Thyroid gland (tissue), 4 donors: ENCODE measurements around the gene EMX1.

Experiments
- CTCF ChIP-seq, 6 experiments: fragments of 200-600 bp in 3 of 6; fragments of 450-650 bp in 3 of 6; sonication (generic) in 3 of 6; IDR thresholded peaks; one replicate each; pipeline ENCODE4 v1.5.1; 2016 to 2019; ENCODE audit warnings: antibody characterized with exemption in 6 of 6, mild to moderate bottlenecking in 2 of 6, inconsistent platforms in 1 of 6, moderate library complexity in 1 of 6
- POLR2A ChIP-seq, 2 donors: fragments of 450-650 bp; IDR thresholded peaks; one replicate each; pipeline ENCODE4 v1.6.1; 2017; ENCODE audit warnings: antibody characterized with exemption in 2 of 2, mild to moderate bottlenecking in 2 of 2, moderate library complexity in 1 of 2

DNA sequence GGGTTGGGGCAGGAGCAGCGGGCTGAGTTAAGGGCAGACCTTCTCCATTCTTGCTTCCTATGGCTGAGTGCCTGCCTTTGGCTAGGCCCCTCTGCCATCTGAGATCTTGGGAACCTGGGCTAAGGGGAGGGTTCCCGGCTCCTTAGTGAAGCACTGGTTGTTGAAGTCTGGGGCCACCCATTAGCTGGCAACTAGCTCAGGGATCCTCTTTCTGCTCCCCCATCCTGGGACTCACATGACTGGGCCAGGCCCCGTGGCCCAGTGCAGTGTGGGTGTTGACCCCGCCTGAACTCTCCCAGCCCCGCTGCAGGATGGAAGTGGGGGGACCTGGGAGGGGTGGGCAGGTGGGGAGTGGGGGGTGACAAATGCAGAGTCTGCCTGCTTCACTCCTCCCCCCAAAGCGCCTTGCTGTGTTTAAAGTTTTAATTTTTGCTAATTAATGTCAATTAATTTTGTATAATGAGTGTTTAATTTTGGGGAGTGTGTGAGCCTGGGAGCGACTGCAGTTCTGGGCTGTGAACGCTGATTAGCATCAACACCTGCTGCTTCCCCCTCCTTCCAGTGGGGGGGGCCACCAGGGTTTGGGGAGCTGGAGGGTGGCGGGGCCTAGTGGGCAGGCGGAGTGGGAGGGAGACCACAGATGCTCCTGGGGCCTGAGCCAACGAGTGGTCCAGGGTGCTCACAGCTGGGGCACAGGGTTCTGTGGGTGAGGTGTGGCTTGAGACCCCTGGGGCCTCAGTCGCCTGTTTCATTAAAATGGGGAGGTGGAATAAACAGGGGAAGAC lies 55.2 kb downstream of the EMX1 start:
- TF ChIP-seq CTCF (IDR thresholded peaks at IDR 0.05) (no peak), POLR2A (IDR thresholded peaks at IDR 0.05) (no peak)
